ENCODE results near the gene KITLG. TPM values are rescaled to one million over a fixed set of nuclear protein-coding genes. Genes with fewer than 3 reads are reported as not detected.

The KITLG gene
- total RNA-seq, 2 experiments from 2014 or later, result not detected

GRCh38 chr12:88516811-88517210 is 63.5 kb downstream of the KITLG start:
- H3K4me1 ChIP-seq (ENCODE audit: insufficient read depth, low read length, poor library complexity, severe bottlenecking), result no peaks in the 10 kb centered on the region
- no peak overlapping the region for H3K4me2 ChIP-seq (ENCODE audit: low read length)
- no peak overlapping the region for H3K27ac ChIP-seq (ENCODE audit: low read depth, low read length, poor library complexity, severe bottlenecking)
- no peak overlapping the region for H2AFZ ChIP-seq (ENCODE audit: low read length)
- H3K4me3 ChIP-seq (ENCODE audit: low read depth, low read length, poor library complexity, severe bottlenecking), result no peak overlapping the region
- intact Hi-C loops (cut with micrococcal nuclease; ENCODE audit: unreplicated experiment), result no loop called here
- no peaks in the 10 kb centered on the region for H3K79me2 ChIP-seq (ENCODE audit: insufficient read depth, low read depth, low read length)
- H3K36me3 ChIP-seq (ENCODE audit: insufficient read depth, low read length), result no peaks in the 10 kb centered on the region
- BruUV-seq (replicated peaks), result no TSS peak
- POLR2A ChIA-PET, result interaction anchor here (0.6 to 0.9 kb wide), 2 partner anchors 19 to 34 kb away, joined by 3 to 4 read pairs; no protein-coding TSS in a partner anchor
- no peaks in the 10 kb centered on the region for H3K9me2 ChIP-seq (ENCODE audit: insufficient read depth, low read length)
- no peak for TF ChIP-seq CTCF (conservative IDR thresholded peaks at IDR 0.05; ENCODE audit: low read length)
- TF ChIP-seq EZH2phosphoT487 (IDR thresholded peaks at IDR 0.05; ENCODE audit: borderline replicate concordance, low read depth, low read length), result no peak
- H4K20me1 ChIP-seq (ENCODE audit: insufficient read depth, low read length), result no peaks in the 10 kb centered on the region
- no peak for DNase-seq (ENCODE audit: low spot score)
- CTCF ChIA-PET (ENCODE audit: unreplicated experiment), result no interaction called here
- H3K9me3 ChIP-seq (ENCODE audit: low read length), result no peaks in the 10 kb centered on the region

- Histone ChIP-seq H2AFZ (ENCODE audit: low read length) (no peak overlapping the region), H3K9me2 (ENCODE audit: insufficient read depth, low read length) (no peaks in the 10 kb centered on the region), H3K9me3 (ENCODE audit: low read length) (no peaks in the 10 kb centered on the region), H4K20me1 (ENCODE audit: insufficient read depth, low read length) (no peaks in the 10 kb centered on the region), H3K4me3 (ENCODE audit: low read depth, low read length, poor library complexity, severe bottlenecking) (no peak overlapping the region), H3K36me3 (ENCODE audit: insufficient read depth, low read length) (no peaks in the 10 kb centered on the region), H3K79me2 (ENCODE audit: insufficient read depth, low read depth, low read length) (no peaks in the 10 kb centered on the region), H3K4me2 (ENCODE audit: low read length) (no peak overlapping the region), H3K27ac (ENCODE audit: low read depth, low read length, poor library complexity, severe bottlenecking) (no peak overlapping the region), H3K4me1 (ENCODE audit: insufficient read depth, low read length, poor library complexity, severe bottlenecking) (no peaks in the 10 kb centered on the region)
- TF ChIP-seq CTCF (conservative IDR thresholded peaks at IDR 0.05; ENCODE audit: low read length) (no peak), EZH2phosphoT487 (IDR thresholded peaks at IDR 0.05; ENCODE audit: borderline replicate concordance, low read depth, low read length) (no peak)
- intact Hi-C loops (cut with micrococcal nuclease; ENCODE audit: unreplicated experiment), result no loop called here
- BruUV-seq (replicated peaks), result no TSS peak
- POLR2A ChIA-PET, result no interaction called here
- CTCF ChIA-PET (ENCODE audit: unreplicated experiment), result no interaction called here
- no peak for DNase-seq (ENCODE audit: low spot score)
These were observed 69.4 kb downstream of the KITLG start for GRCh38 chr12:88510843-88511242.

GRCh38 chr12:88509851-88510250 is 70.4 kb downstream of the KITLG start:
- POLR2A ChIA-PET, result no interaction called here

More at GRCh38 chr12:88509851-88510250, 70.4 kb downstream of the KITLG start:
- no peak overlapping the region for H3K4me3 ChIP-seq (ENCODE audit: low read depth, low read length, poor library complexity, severe bottlenecking)
- BruUV-seq (replicated peaks), result no TSS peak
- H3K79me2 ChIP-seq (ENCODE audit: insufficient read depth, low read depth, low read length), result no peaks in the 10 kb centered on the region
- no peak overlapping the region for H3K27ac ChIP-seq (ENCODE audit: low read depth, low read length, poor library complexity, severe bottlenecking)
- H3K9me3 ChIP-seq (ENCODE audit: low read length), result no peaks in the 10 kb centered on the region
- no peaks in the 10 kb centered on the region for H3K9me2 ChIP-seq (ENCODE audit: insufficient read depth, low read length)
- H3K4me1 ChIP-seq (ENCODE audit: insufficient read depth, low read length, poor library complexity, severe bottlenecking), result no peaks in the 10 kb centered on the region
- TF ChIP-seq EZH2phosphoT487 (IDR thresholded peaks at IDR 0.05; ENCODE audit: borderline replicate concordance, low read depth, low read length) (no peak), CTCF (conservative IDR thresholded peaks at IDR 0.05; ENCODE audit: low read length) (no peak)
- DNase-seq (ENCODE audit: low spot score), result no peak
- no peaks in the 10 kb centered on the region for H4K20me1 ChIP-seq (ENCODE audit: insufficient read depth, low read length)
- intact Hi-C loops (cut with micrococcal nuclease; ENCODE audit: unreplicated experiment), result no loop called here
- H3K36me3 ChIP-seq (ENCODE audit: insufficient read depth, low read length), result no peaks in the 10 kb centered on the region
- CTCF ChIA-PET (ENCODE audit: unreplicated experiment), result no interaction called here
- H2AFZ ChIP-seq (ENCODE audit: low read length), result no peak overlapping the region
- H3K4me2 ChIP-seq (ENCODE audit: low read length), result no peak overlapping the region

Data from OCI-LY7 (cell line).